Progenitor cell of endocrine pancreas (in vitro differentiated cells): ENCODE results near the gene RXFP1. TPM values are rescaled to one million over a fixed set of nuclear protein-coding genes. Genes with fewer than 3 reads are reported as not detected.

ENCODE experiments used
- DNase-seq: peaks from one replicate; pipeline ENCODE4 v3.0.0; 2021; ENCODE audit warnings: low spot score; ENCODE audit not compliant: unreplicated experiment
- H3K27ac Mint-ChIP-seq: 2 replicates; pipeline ENCODE4 v1.8.0; 2021; ENCODE audit warnings: mild to moderate bottlenecking, moderate library complexity, mixed read lengths
- H3K27me3 Mint-ChIP-seq: 2 replicates; pipeline ENCODE4 v1.8.0; 2021; ENCODE audit warnings: mixed read lengths
- H3K36me3 Mint-ChIP-seq: 2 replicates; pipeline ENCODE4 v1.8.0; 2022; ENCODE audit warnings: mixed read lengths; ENCODE audit not compliant: insufficient read depth
- H3K4me1 Mint-ChIP-seq: 2 replicates; pipeline ENCODE4 v1.8.0; 2021; ENCODE audit warnings: low read depth, mixed read lengths
- H3K4me3 Mint-ChIP-seq: 2 replicates; pipeline ENCODE4 v1.8.0; 2021; ENCODE audit warnings: low read depth, mild to moderate bottlenecking, moderate library complexity, mixed read lengths
- H3K9me3 Mint-ChIP-seq: 2 replicates; pipeline ENCODE4 v1.8.0; 2021; ENCODE audit warnings: low read depth, mixed read lengths
- CTCF ChIP-seq: fragments of 200-600 bp; sonication (generic); IDR thresholded peaks from one replicate; pipeline ENCODE4 v1.5.0; 2021; ENCODE audit warnings: antibody characterized with exemption, mild to moderate bottlenecking; ENCODE audit not compliant: unreplicated experiment
- total RNA-seq: library from RNA; stranded (reverse); gene quantifications from 2 replicates; pipeline ENCODE4 v1.2.1, GENCODE V29; 2021

The RXFP1 gene
- total RNA-seq, 1 donor from 2014 or later, result not detected

DNA sequence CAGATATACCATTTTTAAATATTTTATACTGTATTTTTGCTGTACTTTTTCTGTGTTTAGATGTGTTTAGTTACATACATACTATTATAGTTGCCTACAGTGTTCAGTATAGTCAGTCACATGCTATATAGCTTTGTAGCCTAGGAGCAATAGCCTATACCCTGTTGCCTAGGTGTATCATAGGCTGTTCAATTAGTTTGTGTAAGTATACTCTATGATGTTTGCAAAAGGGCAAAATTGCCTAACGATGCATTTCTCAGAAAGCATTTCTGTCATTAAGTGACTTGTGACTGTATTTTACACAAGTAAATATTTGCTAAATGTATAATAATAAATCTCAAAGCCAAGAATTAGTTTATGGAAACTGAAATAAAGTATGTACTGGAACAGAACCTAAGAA is 159.9 kb downstream of the RXFP1 start:
- H3K4me1 Mint-ChIP-seq, result no peaks in the 10 kb centered on the region

DNA sequence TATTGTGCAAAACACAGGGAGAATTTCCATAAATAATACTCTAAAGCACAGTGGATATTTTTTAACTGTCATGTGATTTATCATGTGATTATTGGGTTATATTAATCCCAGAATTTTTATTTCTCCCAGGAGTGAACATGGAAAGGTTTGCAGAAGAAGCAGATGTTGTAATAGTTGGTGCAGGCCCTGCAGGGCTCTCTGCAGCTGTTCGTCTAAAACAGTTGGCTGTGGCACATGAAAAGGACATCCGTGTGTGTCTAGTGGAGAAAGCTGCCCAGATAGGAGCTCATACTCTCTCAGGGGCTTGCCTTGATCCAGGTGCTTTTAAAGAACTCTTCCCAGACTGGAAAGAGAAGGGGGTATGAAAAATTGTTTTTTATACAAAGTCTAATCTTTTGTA is 160.4 kb downstream of the RXFP1 start:
- TF ChIP-seq CTCF, result no peak
- no peaks in the 10 kb centered on the region for H3K4me1 Mint-ChIP-seq
- no peaks in the 10 kb centered on the region for H3K27me3 Mint-ChIP-seq
- DNase-seq, result no peak
- peaks cover 3% of the 10 kb centered on the region for H3K36me3 Mint-ChIP-seq
- H3K27ac Mint-ChIP-seq, result no peak overlapping the region
- no peak overlapping the region for H3K4me3 Mint-ChIP-seq
- no peaks in the 10 kb centered on the region for H3K9me3 Mint-ChIP-seq

More for the DNA sequence above, 159.9 kb downstream of the RXFP1 start:
- Mint-ChIP-seq H3K9me3 (no peaks in the 10 kb centered on the region), H3K4me3 (no peak overlapping the region), H3K36me3 (peaks cover 2% of the 10 kb centered on the region), H3K27ac (no peak overlapping the region), H3K27me3 (no peaks in the 10 kb centered on the region)
- DNase-seq, result no peak
- TF ChIP-seq CTCF, result no peak

GRCh38 chr4:158688813-158689212 is 167.1 kb downstream of the RXFP1 start:
- no peaks in the 10 kb centered on the region for H3K27me3 Mint-ChIP-seq
- DNase-seq, result no peak
- H3K9me3 Mint-ChIP-seq, result no peaks in the 10 kb centered on the region
- H3K27ac Mint-ChIP-seq, result no peak overlapping the region
- H3K4me1 Mint-ChIP-seq, result no peaks in the 10 kb centered on the region
- no peak overlapping the region for H3K4me3 Mint-ChIP-seq
- peaks cover 4% of the 10 kb centered on the region for H3K36me3 Mint-ChIP-seq
- TF ChIP-seq CTCF, result no peak

Other genes with a start within 250 kb of the RXFP1 start
- gene C4orf46, start 150.0 kb downstream of the RXFP1 start, total RNA-seq, result 18.2 and 20.1 TPM in 2 replicates
- gene ETFDH, start 150.4 kb downstream of the RXFP1 start, total RNA-seq, result 19.9 and 22.5 TPM in 2 replicates
- 42.9 and 49.2 TPM in 2 replicates for gene PPID, start 201.5 kb downstream of the RXFP1 start, total RNA-seq
- gene FNIP2, start 247.1 kb downstream of the RXFP1 start, total RNA-seq, result 53.8 and 56.0 TPM in 2 replicates